ENCODE results near the gene CFAP221.

Gene CFAP221

GRCh38 chr2:119517433-119517832 is 26.8 kb upstream of the CFAP221 start:
- Histone ChIP-seq H3K27me3 (ENCODE audit: control insufficient read depth in 1 of 2, insufficient read depth in 1 of 2, low read length in 2 of 2) (peaks cover 13 to 38% of the 10 kb centered on the region in 2 experiments), H3K4me2 (ENCODE audit: low read length, poor library complexity, severe bottlenecking) (no peak overlapping the region), H3K9me3 (ENCODE audit: control insufficient read depth, low read length) (no peaks in the 10 kb centered on the region), H3K4me3 (ENCODE audit: insufficient read depth in 1 of 2, low read depth in 1 of 2, low read length in 2 of 2) (no peak overlapping the region), H2BK120ac (ENCODE audit: low read depth, low read length) (no peak overlapping the region), H2BK15ac (ENCODE audit: low read depth, poor library complexity, severe bottlenecking) (no peak overlapping the region), H3K9ac (ENCODE audit: low read length) (no peak overlapping the region), H2BK12ac (ENCODE audit: low read length in 2 of 2) (no peak overlapping the region), H2AFZ (ENCODE audit: low read depth, low read length) (no peak overlapping the region), H3K36me3 (ENCODE audit: control insufficient read depth in 1 of 2, insufficient read depth in 2 of 2, low read depth in 1 of 2, low read length in 2 of 2) (no peaks in the 10 kb centered on the region), H3K14ac (ENCODE audit: low read length in 2 of 2) (no peak overlapping the region), H2BK5ac (ENCODE audit: low read depth, low read length, poor library complexity, severe bottlenecking) (no peak overlapping the region), H3K23ac (ENCODE audit: low read length in 2 of 2) (no peak overlapping the region), H4K8ac (ENCODE audit: low read length) (no peak overlapping the region), H3K79me1 (replicated peaks; ENCODE audit: low read length, poor library complexity, severe bottlenecking) (no peaks in the 10 kb centered on the region), H3K4ac (ENCODE audit: low read depth in 1 of 2, low read length in 2 of 2) (no peak overlapping the region), H3K18ac (ENCODE audit: low read depth in 1 of 2, low read length in 2 of 2) (no peak overlapping the region), H3K27ac (ENCODE audit: low read length, poor library complexity, severe bottlenecking) (no peak overlapping the region), H2AK5ac (ENCODE audit: low read length, severe bottlenecking) (no peak overlapping the region), H4K91ac (ENCODE audit: low read length) (no peak overlapping the region), H3K4me1 (ENCODE audit: control insufficient read depth, insufficient read depth, low read depth, low read length) (no peaks in the 10 kb centered on the region)
- DNase-seq, result peak; percentile 43
- WGBS, result 23% methylated on average over 6 of the region's 7 CpGs

DNA sequence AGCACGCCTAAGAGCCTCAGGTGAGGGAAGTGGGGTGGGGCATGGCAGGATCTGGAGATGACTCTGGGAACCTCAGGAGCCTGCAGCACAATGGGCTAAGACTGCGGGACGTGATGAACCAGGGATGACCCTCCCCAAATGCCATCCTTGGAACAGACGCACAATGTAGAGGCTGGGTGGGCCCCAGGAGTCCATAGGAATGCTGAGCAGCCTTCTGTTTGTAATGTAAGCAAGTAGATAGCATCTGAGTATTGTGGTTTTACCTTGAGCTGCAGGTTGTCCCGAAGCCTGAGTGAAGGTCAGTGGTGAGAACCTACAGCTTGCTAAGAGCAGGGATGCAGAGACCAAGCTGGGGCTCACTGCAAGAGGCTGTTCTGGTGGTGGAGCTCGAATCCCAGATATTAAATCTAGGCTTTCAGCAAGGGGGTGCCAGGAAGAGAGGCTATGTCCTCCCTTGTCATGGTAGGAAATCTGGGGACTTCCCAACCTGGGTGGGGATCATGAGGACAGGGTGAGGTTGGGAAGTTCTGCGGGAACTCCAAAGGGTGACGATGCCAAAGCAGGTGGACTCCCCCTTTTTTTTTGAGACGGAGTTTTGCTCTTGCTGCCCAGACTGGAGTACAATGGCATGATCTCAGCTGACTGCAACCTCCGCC is 25.7 kb upstream of the CFAP221 start:
- H2BK15ac ChIP-seq (ENCODE audit: low read depth, poor library complexity, severe bottlenecking), result no peak overlapping the region
- H2AK5ac ChIP-seq (ENCODE audit: low read length, severe bottlenecking), result no peak overlapping the region
- H3K4ac ChIP-seq (ENCODE audit: low read depth in 1 of 2, low read length in 2 of 2), result no peak overlapping the region
- 88% methylated on average over 10 of the region's 10 CpGs for WGBS
- H3K23ac ChIP-seq (ENCODE audit: low read length in 2 of 2), result no peak overlapping the region
- no peak overlapping the region for H2BK120ac ChIP-seq (ENCODE audit: low read depth, low read length)
- no peaks in the 10 kb centered on the region for H3K36me3 ChIP-seq (ENCODE audit: control insufficient read depth in 1 of 2, insufficient read depth in 2 of 2, low read depth in 1 of 2, low read length in 2 of 2)
- no peak overlapping the region for H3K18ac ChIP-seq (ENCODE audit: low read depth in 1 of 2, low read length in 2 of 2)
- no peak overlapping the region for H3K27ac ChIP-seq (ENCODE audit: low read length, poor library complexity, severe bottlenecking)
- H2BK5ac ChIP-seq (ENCODE audit: low read depth, low read length, poor library complexity, severe bottlenecking), result no peak overlapping the region
- no peak overlapping the region for H2BK12ac ChIP-seq (ENCODE audit: low read length in 2 of 2)
- H4K8ac ChIP-seq (ENCODE audit: low read length), result no peak overlapping the region
- H3K14ac ChIP-seq (ENCODE audit: low read length in 2 of 2), result no peak overlapping the region
- H3K4me3 ChIP-seq (ENCODE audit: insufficient read depth in 1 of 2, low read depth in 1 of 2, low read length in 2 of 2), result no peak overlapping the region
- H3K9me3 ChIP-seq (ENCODE audit: control insufficient read depth, low read length), result no peaks in the 10 kb centered on the region
- no peak overlapping the region for H3K4me2 ChIP-seq (ENCODE audit: low read length, poor library complexity, severe bottlenecking)
- H3K27me3 ChIP-seq (ENCODE audit: control insufficient read depth in 1 of 2, insufficient read depth in 1 of 2, low read length in 2 of 2), result peaks cover 24 to 48% of the 10 kb centered on the region in 2 experiments
- no peak overlapping the region for H4K91ac ChIP-seq (ENCODE audit: low read length)
- no peak overlapping the region for H2AFZ ChIP-seq (ENCODE audit: low read depth, low read length)
- no peaks in the 10 kb centered on the region for H3K79me1 ChIP-seq (replicated peaks; ENCODE audit: low read length, poor library complexity, severe bottlenecking)
- H3K9ac ChIP-seq (ENCODE audit: low read length), result no peak overlapping the region
- peaks cover 3% of the 10 kb centered on the region for H3K4me1 ChIP-seq (ENCODE audit: control insufficient read depth, insufficient read depth, low read depth, low read length)
- DNase-seq, result no peak

DNA sequence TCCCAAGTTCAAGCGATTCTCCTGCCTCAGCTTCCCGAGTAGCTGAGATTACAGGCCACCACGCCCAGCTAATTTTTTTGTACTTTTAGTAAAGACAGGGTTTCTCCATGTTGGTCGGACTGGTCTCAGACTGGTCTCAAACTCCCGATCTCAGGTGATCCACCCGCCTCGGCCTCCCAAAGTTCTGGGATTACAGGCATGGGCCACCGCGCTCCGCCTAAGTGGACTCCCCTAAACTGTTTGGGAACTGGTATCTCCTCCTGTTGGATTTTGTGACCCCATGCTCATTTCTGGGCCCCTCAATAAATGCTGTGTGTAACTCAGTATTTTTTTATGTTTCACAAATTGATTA is 25.2 kb upstream of the CFAP221 start:
- H4K8ac ChIP-seq (ENCODE audit: low read length), result no peak overlapping the region
- H3K14ac ChIP-seq (ENCODE audit: low read length in 2 of 2), result no peak overlapping the region
- WGBS, result 79% methylated on average over 10 of the region's 10 CpGs
- peaks cover 7% of the 10 kb centered on the region for H3K4me1 ChIP-seq (ENCODE audit: control insufficient read depth, insufficient read depth, low read depth, low read length)
- no peak overlapping the region for H2BK15ac ChIP-seq (ENCODE audit: low read depth, poor library complexity, severe bottlenecking)
- H3K18ac ChIP-seq (ENCODE audit: low read depth in 1 of 2, low read length in 2 of 2), result no peak overlapping the region
- H3K4me2 ChIP-seq (ENCODE audit: low read length, poor library complexity, severe bottlenecking), result no peak overlapping the region
- H3K4me3 ChIP-seq (ENCODE audit: insufficient read depth in 1 of 2, low read depth in 1 of 2, low read length in 2 of 2), result no peak overlapping the region
- H2AK5ac ChIP-seq (ENCODE audit: low read length, severe bottlenecking), result no peak overlapping the region
- no peak overlapping the region for H2BK5ac ChIP-seq (ENCODE audit: low read depth, low read length, poor library complexity, severe bottlenecking)
- no peak overlapping the region for H2AFZ ChIP-seq (ENCODE audit: low read depth, low read length)
- H3K23ac ChIP-seq (ENCODE audit: low read length in 2 of 2), result no peak overlapping the region
- H3K27ac ChIP-seq (ENCODE audit: low read length, poor library complexity, severe bottlenecking), result no peak overlapping the region
- no peak overlapping the region for H2BK120ac ChIP-seq (ENCODE audit: low read depth, low read length)
- peaks cover 29 to 50% of the 10 kb centered on the region in 2 experiments for H3K27me3 ChIP-seq (ENCODE audit: control insufficient read depth in 1 of 2, insufficient read depth in 1 of 2, low read length in 2 of 2)
- no peak overlapping the region for H3K4ac ChIP-seq (ENCODE audit: low read depth in 1 of 2, low read length in 2 of 2)
- H3K9me3 ChIP-seq (ENCODE audit: control insufficient read depth, low read length), result no peaks in the 10 kb centered on the region
- no peak overlapping the region for H2BK12ac ChIP-seq (ENCODE audit: low read length in 2 of 2)
- H3K9ac ChIP-seq (ENCODE audit: low read length), result no peak overlapping the region
- no peak for DNase-seq
- H3K36me3 ChIP-seq (ENCODE audit: control insufficient read depth in 1 of 2, insufficient read depth in 2 of 2, low read depth in 1 of 2, low read length in 2 of 2), result no peaks in the 10 kb centered on the region
- H3K79me1 ChIP-seq (replicated peaks; ENCODE audit: low read length, poor library complexity, severe bottlenecking), result no peaks in the 10 kb centered on the region
- no peak overlapping the region for H4K91ac ChIP-seq (ENCODE audit: low read length)

DNA sequence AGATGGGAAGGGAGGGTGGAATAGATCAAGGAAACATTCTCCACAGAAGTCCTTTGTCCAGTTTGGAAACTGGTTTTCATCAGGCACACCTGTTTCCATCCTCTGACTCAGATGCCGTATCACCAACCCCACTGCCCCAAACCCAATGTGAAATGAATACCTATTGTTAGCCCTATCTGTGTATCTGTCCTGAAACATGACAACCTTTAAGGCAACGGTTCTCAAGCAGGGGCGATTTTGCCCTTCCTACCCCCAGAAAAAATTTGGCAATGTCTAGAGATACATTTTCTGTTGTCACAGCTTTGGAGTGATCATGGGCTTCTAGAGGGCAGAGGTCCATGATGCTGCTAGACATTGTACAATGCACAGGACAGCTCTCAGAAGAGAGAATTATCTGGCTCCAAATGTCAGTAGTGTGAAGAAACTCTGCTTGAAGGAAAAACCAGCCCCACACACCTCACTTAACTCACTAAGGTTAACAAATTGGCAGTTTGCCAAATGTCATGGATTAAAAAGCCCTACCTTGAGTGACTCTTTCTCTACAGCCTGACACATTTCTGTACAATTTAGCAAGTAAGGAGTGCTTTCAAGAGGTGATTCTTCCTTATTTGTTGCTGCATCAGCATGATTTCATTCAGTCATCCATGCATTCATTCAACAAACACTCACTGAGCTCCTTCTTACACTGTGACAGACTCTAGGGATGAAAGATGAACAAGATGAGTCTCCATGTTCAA is 23.4 kb upstream of the CFAP221 start:
- Histone ChIP-seq H2AK5ac (ENCODE audit: low read length, severe bottlenecking) (no peak overlapping the region), H2AFZ (ENCODE audit: low read depth, low read length) (no peak overlapping the region), H3K36me3 (ENCODE audit: control insufficient read depth in 1 of 2, insufficient read depth in 2 of 2, low read depth in 1 of 2, low read length in 2 of 2) (no peaks in the 10 kb centered on the region), H3K18ac (ENCODE audit: low read depth in 1 of 2, low read length in 2 of 2) (no peak overlapping the region), H4K8ac (ENCODE audit: low read length) (no peak overlapping the region), H3K4me1 (ENCODE audit: control insufficient read depth, insufficient read depth, low read depth, low read length) (peaks cover 12% of the 10 kb centered on the region), H3K9ac (ENCODE audit: low read length) (no peak overlapping the region), H3K14ac (ENCODE audit: low read length in 2 of 2) (no peak overlapping the region), H3K4ac (ENCODE audit: low read depth in 1 of 2, low read length in 2 of 2) (no peak overlapping the region), H3K4me3 (ENCODE audit: insufficient read depth in 1 of 2, low read depth in 1 of 2, low read length in 2 of 2) (no peak overlapping the region), H3K9me3 (ENCODE audit: control insufficient read depth, low read length) (no peaks in the 10 kb centered on the region), H3K79me1 (replicated peaks; ENCODE audit: low read length, poor library complexity, severe bottlenecking) (no peaks in the 10 kb centered on the region), H4K91ac (ENCODE audit: low read length) (no peak overlapping the region), H3K27ac (ENCODE audit: low read length, poor library complexity, severe bottlenecking) (no peak overlapping the region), H2BK120ac (ENCODE audit: low read depth, low read length) (no peak overlapping the region), H3K4me2 (ENCODE audit: low read length, poor library complexity, severe bottlenecking) (no peak overlapping the region), H3K23ac (ENCODE audit: low read length in 2 of 2) (no peak overlapping the region), H2BK15ac (ENCODE audit: low read depth, poor library complexity, severe bottlenecking) (no peak overlapping the region), H3K27me3 (ENCODE audit: control insufficient read depth in 1 of 2, insufficient read depth in 1 of 2, low read length in 2 of 2) (peaks cover 45 to 58% of the 10 kb centered on the region in 2 experiments), H2BK5ac (ENCODE audit: low read depth, low read length, poor library complexity, severe bottlenecking) (no peak overlapping the region), H2BK12ac (ENCODE audit: low read length in 2 of 2) (no peak overlapping the region)
- DNase-seq, result no peak
- WGBS, result 69% methylated on average over 3 of the region's 3 CpGs
